Peyer's patch (tissue), 4 donors: Measurements from ENCODE around the gene POLR2I. TPM values are rescaled to one million over a fixed set of nuclear protein-coding genes. Genes with fewer than 3 reads are reported as not detected.

ENCODE experiments used
- DNase-seq, 3 donors: peaks; one replicate each; pipeline ENCODE4 v3.0.0-alpha.2; 2017 to 2019
- H3K27ac ChIP-seq, 4 donors: fragments of 200-600 bp; sonication (generic); one replicate each; pipeline ENCODE4 v1.5.1; 2016 to 2019
- H3K27me3 ChIP-seq, 2 donors: fragments of 200-600 bp; sonication (generic); one replicate each; pipeline ENCODE4 v1.5.1; 2019
- H3K36me3 ChIP-seq, 3 donors: fragments of 200-600 bp; sonication (generic); one replicate each; pipeline ENCODE4 v1.5.1; 2016 to 2019
- H3K4me1 ChIP-seq, 4 donors: fragments of 200-600 bp; sonication (generic); one replicate each; pipeline ENCODE4 v1.5.1; 2016 to 2019
- H3K4me3 ChIP-seq, 4 donors: fragments of 200-600 bp; sonication (generic); 1 replicate in 3 of 4; 2 replicates in 1 of 4; pipeline ENCODE4 v1.5.1; 2016 to 2019; ENCODE audit warnings: mild to moderate bottlenecking in 1 of 4
- H3K9me3 ChIP-seq, 4 donors: fragments of 200-600 bp; sonication (generic); one replicate each; pipeline ENCODE4 v1.5.1; 2016 to 2019; ENCODE audit warnings: mild to moderate bottlenecking in 1 of 4
- POLR2A ChIP-seq, 2 donors: fragments of 450-650 bp; IDR thresholded peaks; one replicate each; pipeline ENCODE4 v1.5.1; 2017; ENCODE audit warnings: antibody characterized with exemption in 2 of 2, mild to moderate bottlenecking in 2 of 2, moderate library complexity in 2 of 2
- total RNA-seq, 4 donors: library from RNA; depleted of rRNA; stranded (reverse); fragments of >200 nt; gene quantifications; one replicate each; pipeline ENCODE4 v1.1.0, GENCODE V29; 2016
- TF ChIP-seq, protein P1 (sequence below), 6 experiments: fragments of 450-650 bp in 4 of 6; fragments of 200-600 bp in 2 of 6; sonication (generic) in 1 of 6; IDR thresholded peaks; one replicate each; pipeline ENCODE4 v1.5.1; 2017 to 2019; ENCODE audit warnings: antibody characterized with exemption in 6 of 6, mild to moderate bottlenecking in 3 of 6, moderate library complexity in 1 of 6

Gene POLR2I
- total RNA-seq, 4 donors from 2014 or later: 20.7 to 32.0 (median 26.8) TPM

DNA sequence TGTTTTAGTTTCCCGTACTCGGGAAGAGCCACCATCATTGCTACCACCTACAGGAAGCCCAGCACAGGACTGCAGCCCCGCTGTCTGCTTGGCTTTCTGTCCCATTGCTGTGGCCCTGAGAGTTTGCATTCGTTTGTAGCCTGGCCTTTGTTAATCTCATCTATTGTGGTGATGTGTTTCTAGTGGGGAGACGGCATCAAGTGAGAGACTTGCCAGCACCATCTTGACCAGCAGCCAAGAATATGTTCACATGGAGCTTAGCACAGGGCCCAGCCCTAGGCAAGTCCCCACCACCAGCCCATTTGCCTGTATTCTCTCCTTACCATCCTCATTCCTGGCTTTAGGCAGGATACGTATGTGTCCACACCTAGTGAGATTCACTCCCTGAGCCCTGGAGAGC lies 21.0 kb downstream of the POLR2I start:
- TF ChIP-seq POLR2A (IDR thresholded peaks at IDR 0.05): no peak
- TF ChIP-seq, protein P1, sequence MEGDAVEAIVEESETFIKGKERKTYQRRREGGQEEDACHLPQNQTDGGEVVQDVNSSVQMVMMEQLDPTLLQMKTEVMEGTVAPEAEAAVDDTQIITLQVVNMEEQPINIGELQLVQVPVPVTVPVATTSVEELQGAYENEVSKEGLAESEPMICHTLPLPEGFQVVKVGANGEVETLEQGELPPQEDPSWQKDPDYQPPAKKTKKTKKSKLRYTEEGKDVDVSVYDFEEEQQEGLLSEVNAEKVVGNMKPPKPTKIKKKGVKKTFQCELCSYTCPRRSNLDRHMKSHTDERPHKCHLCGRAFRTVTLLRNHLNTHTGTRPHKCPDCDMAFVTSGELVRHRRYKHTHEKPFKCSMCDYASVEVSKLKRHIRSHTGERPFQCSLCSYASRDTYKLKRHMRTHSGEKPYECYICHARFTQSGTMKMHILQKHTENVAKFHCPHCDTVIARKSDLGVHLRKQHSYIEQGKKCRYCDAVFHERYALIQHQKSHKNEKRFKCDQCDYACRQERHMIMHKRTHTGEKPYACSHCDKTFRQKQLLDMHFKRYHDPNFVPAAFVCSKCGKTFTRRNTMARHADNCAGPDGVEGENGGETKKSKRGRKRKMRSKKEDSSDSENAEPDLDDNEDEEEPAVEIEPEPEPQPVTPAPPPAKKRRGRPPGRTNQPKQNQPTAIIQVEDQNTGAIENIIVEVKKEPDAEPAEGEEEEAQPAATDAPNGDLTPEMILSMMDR (IDR thresholded peaks at IDR 0.05): no peak
- DNase-seq: no peak
- Histone ChIP-seq H3K9me3 (no peaks in the 10 kb centered on the region), H3K27ac (no peak overlapping the region), H3K4me1 (no peaks in the 10 kb centered on the region), H3K4me3 (no peak overlapping the region), H3K27me3 (no peaks in the 10 kb centered on the region), H3K36me3 (no peaks in the 10 kb centered on the region)

DNA sequence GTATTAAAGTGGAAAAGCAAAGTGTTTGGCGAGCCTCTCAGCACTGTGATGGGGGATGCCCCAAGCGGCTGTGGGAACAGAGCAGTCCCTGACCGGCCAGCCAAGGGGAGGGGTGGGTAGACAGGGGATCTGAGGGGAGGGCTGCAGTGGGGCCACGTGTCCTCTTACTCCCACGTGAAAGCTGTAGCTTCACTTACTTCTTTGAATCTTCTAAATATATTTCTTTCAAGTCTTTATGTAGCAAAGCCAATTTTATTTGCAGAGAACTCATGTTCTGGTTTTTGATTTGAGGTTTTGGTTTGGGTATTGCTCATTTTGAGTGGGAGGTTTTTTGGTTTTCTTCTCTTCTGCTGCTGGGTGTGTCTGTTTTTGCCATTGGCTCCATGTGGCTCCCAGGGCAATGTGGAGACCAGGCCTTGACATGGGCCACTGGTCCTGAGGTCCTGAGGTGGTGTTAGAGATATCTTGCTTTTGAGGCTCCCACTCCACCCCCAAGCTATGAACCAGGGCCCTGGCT lies 21.5 kb downstream of the POLR2I start:
- no peak overlapping the region for H3K27ac ChIP-seq
- DNase-seq: no peak
- no peak for TF ChIP-seq POLR2A (IDR thresholded peaks at IDR 0.05)
- TF ChIP-seq, protein P1 (IDR thresholded peaks at IDR 0.05): no peak
- H3K36me3 ChIP-seq: no peaks in the 10 kb centered on the region
- no peak overlapping the region for H3K4me3 ChIP-seq
- H3K27me3 ChIP-seq: no peaks in the 10 kb centered on the region
- H3K4me1 ChIP-seq: no peaks in the 10 kb centered on the region
- no peaks in the 10 kb centered on the region for H3K9me3 ChIP-seq

DNA sequence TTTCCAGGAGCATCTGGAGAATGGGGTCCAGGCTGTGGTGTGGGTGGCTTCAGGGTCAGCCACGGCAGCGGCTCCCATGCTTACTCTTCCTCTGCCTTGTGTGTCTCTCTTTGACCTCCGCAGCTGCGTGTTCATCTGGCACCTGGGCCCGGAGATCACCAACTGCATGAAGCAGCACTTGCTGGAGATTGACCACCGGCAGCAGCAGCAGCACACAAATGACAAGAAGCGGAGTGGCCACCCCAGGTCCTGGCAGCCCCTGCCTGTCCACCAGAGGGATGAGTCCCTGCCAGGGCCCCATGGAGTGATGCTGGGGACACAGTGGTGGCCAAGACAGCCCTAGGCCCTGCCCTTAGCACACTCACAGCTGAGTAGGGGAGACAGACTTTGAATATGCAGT lies 22.1 kb downstream of the POLR2I start:
- Histone ChIP-seq H3K4me1 (no peaks in the 10 kb centered on the region), H3K36me3 (no peaks in the 10 kb centered on the region), H3K4me3 (no peak overlapping the region), H3K27me3 (no peaks in the 10 kb centered on the region), H3K9me3 (no peaks in the 10 kb centered on the region), H3K27ac (no peak overlapping the region)
- no peak for TF ChIP-seq POLR2A (IDR thresholded peaks at IDR 0.05)
- TF ChIP-seq, protein P1 (IDR thresholded peaks at IDR 0.05): no peak
- no peak for DNase-seq

DNA sequence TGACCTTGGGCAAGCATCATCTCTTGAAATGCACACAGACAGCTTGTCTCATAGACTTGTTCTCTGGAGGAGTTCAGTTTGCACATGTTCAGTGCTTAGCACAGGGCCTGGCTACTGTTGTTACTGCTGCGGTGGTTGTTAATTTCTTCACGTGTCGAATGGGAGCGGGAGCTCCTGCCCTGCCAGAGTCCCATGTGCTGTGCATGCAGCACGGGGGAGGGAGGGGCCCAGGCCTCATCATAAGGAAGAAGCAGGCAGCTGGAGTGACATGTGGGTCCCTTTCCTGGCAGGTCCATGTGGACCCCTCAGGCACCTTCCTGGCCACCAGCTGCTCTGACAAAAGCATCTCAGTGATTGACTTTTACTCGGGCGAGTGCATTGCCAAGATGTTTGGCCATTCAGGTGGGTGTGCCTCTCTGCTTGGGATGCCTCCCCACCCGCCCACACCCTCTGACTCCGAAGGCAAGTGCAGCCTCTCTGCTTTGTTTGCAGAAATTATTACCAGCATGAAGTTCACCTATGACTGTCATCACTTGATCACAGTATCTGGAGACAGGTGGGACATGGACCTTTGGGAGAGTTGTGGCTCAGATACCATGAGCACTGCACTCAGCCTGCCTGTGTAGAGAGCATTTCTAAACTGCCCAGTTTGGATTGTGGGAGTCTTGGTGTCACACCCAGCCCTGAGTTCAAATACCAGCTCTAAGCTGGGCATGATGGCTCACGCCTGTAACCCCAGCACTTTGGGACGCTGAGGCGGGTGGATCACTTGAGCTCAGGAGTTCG lies 23.6 kb downstream of the POLR2I start:
- DNase-seq: no peak
- Histone ChIP-seq H3K4me1 (no peaks in the 10 kb centered on the region), H3K4me3 (no peak overlapping the region), H3K9me3 (no peaks in the 10 kb centered on the region), H3K36me3 (no peaks in the 10 kb centered on the region), H3K27me3 (no peaks in the 10 kb centered on the region), H3K27ac (no peak overlapping the region)
- no peak for TF ChIP-seq POLR2A (IDR thresholded peaks at IDR 0.05)
- TF ChIP-seq, protein P1 (IDR thresholded peaks at IDR 0.05): no peak

DNA sequence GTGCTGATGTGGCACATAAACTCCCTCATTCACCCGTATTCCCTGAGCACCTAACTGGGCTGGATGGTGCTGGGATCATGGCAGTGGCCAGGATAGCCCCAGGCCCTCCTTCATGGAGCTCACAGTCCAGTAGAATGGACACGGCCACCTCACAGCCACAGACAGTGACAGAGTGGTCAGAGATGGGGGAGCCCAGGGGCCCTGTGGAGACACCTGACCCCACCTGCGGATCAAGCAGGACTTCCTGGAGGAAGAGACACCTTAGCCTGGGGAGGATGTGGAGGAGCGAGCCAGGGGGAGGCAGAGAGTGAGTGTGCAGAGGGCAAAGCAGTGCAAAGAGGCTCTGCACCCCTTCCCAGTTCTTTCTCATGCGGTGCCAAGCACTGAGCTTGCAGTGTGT lies 24.8 kb downstream of the POLR2I start:
- Histone ChIP-seq H3K27ac (no peak overlapping the region), H3K4me3 (no peak overlapping the region), H3K36me3 (no peaks in the 10 kb centered on the region), H3K9me3 (no peaks in the 10 kb centered on the region), H3K4me1 (no peaks in the 10 kb centered on the region), H3K27me3 (no peaks in the 10 kb centered on the region)
- TF ChIP-seq, protein P1 (IDR thresholded peaks at IDR 0.05): no peak
- no peak for TF ChIP-seq POLR2A (IDR thresholded peaks at IDR 0.05)
- no peak for DNase-seq
